Body of pancreas (tissue), 4 donors: Measurements from ENCODE around the gene HAUS7.

ENCODE experiments used
- POLR2A ChIP-seq, 3 donors: fragments of 450-650 bp; IDR thresholded peaks; one replicate each; pipeline ENCODE4 v1.6.1; 2016; ENCODE audit warnings: antibody characterized with exemption in 3 of 3, mild to moderate bottlenecking in 2 of 3
- TF ChIP-seq, protein P1 (sequence below), 7 experiments: fragments of 450-650 bp in 4 of 7; fragments of 200-600 bp in 3 of 7; sonication (generic) in 3 of 7; IDR thresholded peaks; one replicate each; pipeline ENCODE4 v1.5.1; 2016 to 2019; ENCODE audit warnings: antibody characterized with exemption in 7 of 7

DNA sequence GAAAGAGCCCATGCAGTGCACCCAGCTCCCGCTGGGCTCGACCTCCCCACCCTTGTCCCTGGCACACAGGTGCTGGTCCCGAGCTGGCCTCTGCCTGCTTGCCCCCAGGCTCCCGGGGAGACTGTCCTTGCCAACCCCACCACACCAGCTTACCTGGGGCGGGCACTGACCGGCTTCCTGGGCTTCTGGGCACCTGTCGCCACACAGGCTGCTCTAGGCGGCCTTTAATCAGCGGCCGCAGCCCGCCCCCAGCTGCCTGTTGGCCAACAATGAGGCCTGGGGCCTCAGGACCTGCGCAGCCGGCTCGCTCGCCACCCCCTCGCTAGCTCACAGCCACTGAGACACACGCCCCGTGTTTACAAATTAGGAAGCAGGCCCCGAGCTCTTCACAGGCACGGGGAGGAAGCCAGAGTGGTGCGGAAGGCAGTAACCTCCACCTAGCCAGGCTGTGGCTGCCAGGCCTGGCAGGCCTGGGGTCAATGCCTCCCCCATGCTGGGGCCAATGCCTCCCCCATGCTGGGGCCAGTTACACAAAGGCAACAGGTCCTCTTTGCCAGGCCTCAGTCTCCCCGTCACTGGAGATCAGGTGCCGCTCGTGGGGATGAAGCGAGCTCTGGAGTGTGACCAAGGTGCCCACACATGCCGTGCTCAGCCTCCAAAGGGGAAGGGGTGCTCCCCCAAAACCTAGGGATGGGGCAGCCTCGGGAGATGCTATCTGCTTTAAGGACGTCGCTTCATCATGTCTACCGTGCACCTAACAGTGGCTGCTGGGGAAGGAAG lies 24.3 kb downstream of the HAUS7 start, which contains the start of gene TREX2:
- no peak for TF ChIP-seq POLR2A (IDR thresholded peaks at IDR 0.05)
- TF ChIP-seq, protein P1, sequence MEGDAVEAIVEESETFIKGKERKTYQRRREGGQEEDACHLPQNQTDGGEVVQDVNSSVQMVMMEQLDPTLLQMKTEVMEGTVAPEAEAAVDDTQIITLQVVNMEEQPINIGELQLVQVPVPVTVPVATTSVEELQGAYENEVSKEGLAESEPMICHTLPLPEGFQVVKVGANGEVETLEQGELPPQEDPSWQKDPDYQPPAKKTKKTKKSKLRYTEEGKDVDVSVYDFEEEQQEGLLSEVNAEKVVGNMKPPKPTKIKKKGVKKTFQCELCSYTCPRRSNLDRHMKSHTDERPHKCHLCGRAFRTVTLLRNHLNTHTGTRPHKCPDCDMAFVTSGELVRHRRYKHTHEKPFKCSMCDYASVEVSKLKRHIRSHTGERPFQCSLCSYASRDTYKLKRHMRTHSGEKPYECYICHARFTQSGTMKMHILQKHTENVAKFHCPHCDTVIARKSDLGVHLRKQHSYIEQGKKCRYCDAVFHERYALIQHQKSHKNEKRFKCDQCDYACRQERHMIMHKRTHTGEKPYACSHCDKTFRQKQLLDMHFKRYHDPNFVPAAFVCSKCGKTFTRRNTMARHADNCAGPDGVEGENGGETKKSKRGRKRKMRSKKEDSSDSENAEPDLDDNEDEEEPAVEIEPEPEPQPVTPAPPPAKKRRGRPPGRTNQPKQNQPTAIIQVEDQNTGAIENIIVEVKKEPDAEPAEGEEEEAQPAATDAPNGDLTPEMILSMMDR (IDR thresholded peaks at IDR 0.05): no peak
